T-helper 9 cell (primary cell): ENCODE measurements around the gene OR10K2.
"Not testable (repeated sequence)": the region's sequence is repeated elsewhere in the genome, so short reads cannot be mapped to it uniquely, and the experiment has no call there.

Experiments used
- DNase-seq: peaks from one replicate; pipeline ENCODE4 v3.0.0-alpha.2; 2020
- total RNA-seq, 2 donors: gene quantifications; one replicate each; lab custom pipeline; 2026; lab: John Stamatoyannopoulos, UW

The OR10K2 gene, protein sequence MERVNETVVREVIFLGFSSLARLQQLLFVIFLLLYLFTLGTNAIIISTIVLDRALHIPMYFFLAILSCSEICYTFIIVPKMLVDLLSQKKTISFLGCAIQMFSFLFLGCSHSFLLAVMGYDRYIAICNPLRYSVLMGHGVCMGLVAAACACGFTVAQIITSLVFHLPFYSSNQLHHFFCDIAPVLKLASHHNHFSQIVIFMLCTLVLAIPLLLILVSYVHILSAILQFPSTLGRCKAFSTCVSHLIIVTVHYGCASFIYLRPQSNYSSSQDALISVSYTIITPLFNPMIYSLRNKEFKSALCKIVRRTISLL
- total RNA-seq = 0 reads per million in 2 donors

DNA sequence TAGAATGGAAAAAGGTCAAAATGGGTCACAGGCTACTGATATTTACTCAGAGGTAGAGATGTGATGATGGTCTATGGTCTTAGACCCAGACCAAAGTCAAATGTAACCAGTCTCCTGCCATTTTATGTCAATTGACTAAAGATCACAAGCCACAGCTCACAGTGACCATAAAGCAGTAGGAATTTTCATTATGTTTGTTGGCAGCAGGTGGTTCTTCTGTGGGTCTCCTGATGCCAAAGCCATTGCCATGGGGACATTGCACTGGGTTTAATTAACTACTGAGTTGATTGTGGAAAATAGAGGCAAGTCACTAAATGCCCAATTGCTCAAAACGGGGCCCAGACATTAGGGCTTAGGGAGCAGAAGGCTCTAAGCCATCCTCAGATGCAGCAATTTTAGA is at the start of gene OR10K2:
TSS of gene OR10K2 (minus strand) at position 101 of the 400 bp plus-strand sequence. CDS start 5,371 bp downstream, outside the sequence.
- no peak for DNase-seq

DNA sequence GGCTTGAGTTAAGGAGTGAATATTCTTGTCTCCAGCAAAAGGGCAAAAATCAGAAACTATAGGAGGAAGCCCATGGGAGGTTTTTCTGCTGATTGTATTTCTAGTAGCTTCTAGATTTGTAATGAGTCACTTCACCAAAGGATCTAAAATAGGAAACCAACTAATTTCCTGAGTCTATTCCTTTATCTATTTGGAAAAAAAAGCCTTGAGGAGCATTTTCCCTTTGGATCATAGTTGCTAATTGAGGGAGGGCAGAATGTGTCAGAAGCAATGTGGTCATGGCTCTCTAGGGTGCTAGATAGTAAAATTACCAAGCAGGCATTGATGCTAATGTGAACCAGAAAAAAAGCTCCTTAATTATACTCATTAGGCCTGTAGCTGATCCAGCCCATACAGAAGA is 45.9 kb upstream of the OR10K2 start, which contains the start of gene OR10R2:
TSS of gene OR10R2 (plus strand) at position 301 of the 400 bp plus-strand sequence. CDS start 106 bp downstream, outside the sequence.
- no peak for DNase-seq

DNA sequence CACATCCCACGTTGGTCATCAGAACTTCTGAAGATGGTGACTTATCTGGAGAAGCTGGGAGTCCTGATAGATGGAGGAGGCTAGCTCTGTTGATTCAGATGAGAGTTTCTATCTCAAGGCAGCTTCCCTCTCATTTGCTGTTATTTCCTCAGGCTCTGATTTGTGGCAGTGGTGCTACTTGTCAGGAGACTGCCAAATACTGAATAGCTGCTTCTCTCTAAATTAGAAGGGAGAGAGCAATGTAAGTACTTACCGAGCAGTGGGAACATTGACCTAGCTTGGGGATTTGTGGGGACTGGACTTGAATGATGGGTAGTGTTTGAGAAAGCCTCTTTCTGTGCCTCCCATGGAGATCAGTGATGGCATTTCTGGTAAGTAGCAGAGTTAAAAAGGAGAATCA is 35.5 kb upstream of the OR10K2 start, which contains the start of gene OR10K1:
TSS of gene OR10K1 (plus strand) at position 301 of the 400 bp plus-strand sequence. CDS start 3,728 bp downstream, outside the sequence.
- no peak for DNase-seq

DNA sequence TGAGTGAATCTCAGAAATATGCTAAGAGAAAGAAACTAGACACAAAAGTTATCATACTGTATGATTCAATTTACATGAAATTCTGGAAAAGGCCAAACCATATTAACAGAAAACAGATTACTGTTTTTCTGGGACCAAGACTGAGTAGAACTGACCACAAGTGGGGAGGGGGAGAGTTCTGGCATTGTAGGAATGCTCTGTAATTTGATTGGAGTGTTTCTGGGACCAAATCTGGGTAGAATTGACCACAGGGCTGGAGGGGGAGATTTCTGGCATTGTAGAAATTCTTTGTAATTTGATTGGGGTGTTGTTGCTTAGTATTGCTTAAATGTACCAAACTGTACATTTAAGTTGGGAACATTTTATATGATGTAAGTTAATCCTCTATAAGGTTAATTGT is 32.2 kb upstream of the OR10K2 start:
- DNase-seq = no peak

DNA sequence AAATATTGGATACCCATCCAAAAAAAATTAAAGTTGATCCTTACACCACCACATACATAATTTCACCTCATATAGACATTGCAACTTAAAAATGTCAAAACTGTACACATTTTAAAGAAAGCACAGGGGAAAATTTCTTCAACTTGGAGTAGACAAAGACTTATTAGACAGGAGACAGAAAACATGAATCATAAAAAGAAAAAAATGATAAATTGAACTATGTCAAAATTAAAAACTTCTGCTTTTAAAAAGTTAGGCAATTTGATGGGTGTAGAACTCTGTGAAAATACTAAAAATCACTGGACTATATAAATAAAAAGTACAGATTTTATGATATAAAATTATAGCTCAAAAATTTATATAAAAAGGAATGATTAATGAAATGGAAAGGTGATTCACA is 31.2 kb upstream of the OR10K2 start:
- no peak for DNase-seq

DNA sequence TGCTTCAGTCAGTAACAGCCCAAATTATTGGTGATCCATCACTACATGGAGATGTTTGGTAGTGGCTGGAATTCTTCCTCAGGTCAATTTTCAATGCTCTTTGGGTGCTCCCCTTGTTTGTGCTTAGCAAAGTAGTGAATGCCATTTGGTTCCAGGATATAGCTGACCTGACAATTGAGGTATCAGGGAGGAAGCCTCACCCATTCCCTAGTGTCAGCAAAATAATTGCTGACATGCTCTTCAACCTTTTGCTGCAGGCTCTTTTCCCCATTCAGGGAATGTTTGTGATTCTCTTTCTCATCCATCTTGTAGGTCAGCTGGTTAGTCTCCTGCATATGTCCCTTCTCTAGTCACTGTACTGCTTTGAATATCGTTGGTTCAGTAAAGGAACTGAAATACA is 28.5 kb upstream of the OR10K2 start:
- DNase-seq = no peak

DNA sequence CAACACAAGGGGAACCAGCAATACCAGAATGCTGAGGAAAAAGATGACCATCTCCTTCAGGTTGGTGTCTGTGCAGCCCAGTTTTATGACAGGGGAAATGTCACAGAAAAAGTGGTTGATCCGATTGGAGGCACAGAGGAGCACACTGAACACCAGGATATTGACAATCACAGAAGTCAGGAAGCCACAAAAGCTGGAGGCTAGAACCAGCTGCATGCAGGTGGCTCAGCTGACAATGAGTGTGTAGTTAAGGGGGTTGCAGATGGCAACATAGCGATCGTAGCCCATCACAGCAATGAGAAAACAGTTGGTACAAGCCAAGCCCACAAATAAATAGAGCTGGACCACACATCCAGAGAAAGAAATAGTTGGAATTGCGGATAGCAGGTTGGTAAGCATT is 19.3 kb upstream of the OR10K2 start:
- DNase-seq = no peak

DNA sequence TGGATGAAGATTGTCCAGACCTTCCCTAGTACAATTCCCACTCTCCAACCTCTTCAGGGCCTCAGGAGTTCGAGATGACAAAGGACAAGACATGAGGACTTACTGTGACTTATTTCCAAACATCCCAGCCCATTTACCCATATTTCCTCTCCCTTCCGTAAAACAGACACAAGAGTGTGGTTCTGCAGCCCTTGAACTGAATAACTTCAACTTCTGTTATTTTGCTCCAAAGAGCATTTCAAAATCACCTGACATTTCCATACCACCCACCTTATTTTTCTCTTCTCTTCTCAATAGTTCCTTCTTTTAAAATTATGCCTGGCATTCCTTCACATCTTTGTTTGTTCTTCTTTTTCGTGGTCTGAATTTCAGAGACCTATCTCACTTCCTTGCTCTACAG is 8.7 kb upstream of the OR10K2 start:
- no peak for DNase-seq

DNA sequence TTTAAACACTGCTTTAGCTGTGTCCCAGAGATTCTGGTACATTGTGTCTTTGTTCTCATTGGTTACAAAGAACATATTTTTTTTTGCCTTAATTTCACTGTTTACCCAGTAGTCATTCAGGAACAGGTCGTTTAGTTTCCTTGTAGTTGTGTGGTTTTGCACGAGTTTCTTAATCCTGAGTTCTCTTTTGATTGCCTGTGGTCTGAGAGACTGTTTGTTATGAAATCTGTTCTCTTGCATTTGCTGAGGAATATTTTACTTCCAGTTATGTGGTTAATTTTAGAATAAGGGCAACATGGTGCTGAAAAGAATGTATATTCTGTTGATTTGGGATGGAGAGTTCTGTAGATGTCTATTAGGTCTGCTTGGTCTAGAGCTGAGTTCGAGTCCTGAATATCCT is 4.1 kb upstream of the OR10K2 start:
- DNase-seq = not testable (repeated sequence)

DNA sequence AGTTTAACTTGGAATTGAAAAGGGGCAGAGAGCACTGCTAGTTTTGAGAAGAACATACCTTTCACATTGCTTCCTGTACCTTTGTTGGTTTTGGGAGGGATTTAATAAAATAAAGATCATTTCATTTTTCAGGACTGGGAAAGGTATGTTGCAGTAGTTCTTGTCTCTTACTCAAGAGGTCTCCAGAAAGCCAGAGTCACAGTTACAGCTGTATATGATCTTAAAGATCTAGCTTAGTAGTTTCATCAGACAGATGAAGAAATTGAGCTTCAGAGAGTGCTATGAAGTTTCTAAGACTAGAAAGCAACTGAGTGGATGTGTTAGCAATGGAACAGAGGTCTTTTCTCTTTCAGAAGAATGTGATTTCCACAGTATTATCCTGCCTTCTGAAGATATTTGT is 1.0 kb downstream of the OR10K2 start:
- no peak for DNase-seq

DNA sequence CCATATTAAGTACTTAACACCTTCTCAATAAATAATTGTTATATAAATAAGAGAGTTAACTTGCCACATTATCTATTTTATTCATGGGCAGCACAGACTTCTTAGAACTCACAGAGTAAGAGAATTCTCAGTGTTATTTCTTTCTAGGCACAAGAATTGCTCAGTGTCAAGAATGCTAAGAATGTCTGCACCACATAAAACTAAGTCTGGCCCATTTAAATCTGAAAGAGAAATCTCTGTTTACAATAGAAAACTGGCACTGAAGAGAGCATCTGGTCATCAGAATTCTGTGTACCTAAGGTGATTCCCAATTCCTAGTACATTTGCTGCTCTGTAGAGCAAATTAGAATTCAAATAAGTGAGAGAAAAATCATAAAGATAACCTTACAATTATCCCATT is 3.8 kb downstream of the OR10K2 start:
- no peak for DNase-seq

DNA sequence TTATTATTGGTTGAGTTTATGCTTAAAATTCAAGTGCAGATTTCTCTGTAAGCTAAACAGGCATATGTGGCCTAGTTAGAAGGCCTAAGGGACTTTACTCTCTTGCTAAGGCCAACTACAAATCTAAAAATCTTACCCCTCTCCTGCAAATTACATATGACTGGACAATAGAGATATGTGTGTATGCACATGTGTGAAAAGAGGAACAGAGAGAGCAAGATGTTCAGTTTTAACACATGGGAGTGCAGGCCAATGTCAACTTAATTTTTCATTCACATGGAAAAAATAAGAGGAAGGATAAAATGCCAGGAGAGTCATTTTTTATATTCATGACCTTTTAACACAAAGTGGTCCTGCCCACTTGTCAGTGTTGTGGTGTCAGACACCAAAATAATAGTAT is 8.5 kb downstream of the OR10K2 start:
- DNase-seq = no peak

DNA sequence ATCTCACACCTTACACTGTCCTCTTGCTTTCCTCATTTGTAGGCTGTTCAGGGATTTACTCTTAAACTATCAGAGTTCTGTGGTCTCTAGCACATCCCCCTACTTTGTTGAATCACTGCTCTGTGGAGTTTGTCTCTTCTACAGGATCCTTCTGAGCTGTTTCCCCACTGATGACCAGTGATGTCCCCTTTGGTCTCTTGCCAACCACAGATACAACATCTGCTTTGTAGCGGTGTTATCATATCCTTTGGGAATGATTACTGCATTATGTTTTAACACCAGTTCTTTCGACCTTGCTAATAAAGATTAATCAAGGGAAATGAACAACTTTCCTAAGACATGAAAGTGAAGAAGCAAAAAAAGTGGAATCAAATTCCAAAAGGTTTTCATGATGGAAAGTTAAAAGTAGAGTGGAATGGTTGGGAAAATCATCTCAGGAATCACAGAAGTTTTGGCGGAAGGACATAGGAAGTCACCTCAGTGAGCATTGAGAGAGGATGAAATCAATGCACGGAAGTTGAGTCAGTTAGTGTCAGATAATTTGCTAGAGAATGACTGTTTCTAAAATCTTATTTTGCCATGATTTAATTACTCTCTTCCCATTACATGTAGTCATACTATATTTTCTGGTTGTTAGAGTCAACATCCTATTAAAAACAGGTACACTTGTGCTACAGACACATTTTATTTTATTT is 11.2 kb downstream of the OR10K2 start:
- DNase-seq = no peak

DNA sequence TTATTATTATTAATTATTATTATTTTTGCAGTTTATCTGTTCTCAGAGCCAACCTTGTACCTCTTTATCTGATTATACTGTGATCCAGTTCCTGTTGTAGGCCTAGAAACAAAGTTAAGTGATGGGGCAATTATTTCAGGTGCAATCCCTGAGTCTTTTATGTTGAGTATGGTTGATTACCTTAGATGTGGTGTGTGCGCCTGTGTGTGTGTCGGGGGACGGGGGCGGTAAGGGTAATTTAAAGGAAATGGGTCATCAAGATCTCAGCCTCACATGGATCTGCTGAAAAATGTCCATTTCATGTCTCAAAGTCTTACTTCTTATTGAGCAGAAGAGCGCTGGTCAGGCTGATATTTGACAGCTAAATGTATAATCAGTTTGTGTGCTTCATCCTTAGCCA is 18.9 kb downstream of the OR10K2 start:
- DNase-seq = no peak

DNA sequence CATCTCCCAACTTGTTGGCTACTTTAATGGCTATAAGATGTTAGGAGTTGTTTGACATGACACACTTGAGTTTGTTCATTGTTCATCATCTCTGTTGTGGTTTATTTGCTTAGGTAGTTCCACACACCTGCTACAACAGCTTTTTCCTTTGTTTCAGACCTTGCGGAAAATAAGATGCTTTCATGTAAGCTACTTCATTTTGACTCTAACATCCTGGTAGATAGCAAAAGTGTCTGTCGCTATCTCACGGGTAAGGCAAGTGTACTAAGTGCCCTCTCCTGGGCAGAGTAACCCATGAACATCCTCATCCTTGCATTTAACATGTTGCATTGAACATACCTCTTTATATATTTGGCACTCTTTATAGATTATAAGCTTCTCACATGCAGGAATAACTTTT is 25.2 kb downstream of the OR10K2 start:
- no peak for DNase-seq

DNA sequence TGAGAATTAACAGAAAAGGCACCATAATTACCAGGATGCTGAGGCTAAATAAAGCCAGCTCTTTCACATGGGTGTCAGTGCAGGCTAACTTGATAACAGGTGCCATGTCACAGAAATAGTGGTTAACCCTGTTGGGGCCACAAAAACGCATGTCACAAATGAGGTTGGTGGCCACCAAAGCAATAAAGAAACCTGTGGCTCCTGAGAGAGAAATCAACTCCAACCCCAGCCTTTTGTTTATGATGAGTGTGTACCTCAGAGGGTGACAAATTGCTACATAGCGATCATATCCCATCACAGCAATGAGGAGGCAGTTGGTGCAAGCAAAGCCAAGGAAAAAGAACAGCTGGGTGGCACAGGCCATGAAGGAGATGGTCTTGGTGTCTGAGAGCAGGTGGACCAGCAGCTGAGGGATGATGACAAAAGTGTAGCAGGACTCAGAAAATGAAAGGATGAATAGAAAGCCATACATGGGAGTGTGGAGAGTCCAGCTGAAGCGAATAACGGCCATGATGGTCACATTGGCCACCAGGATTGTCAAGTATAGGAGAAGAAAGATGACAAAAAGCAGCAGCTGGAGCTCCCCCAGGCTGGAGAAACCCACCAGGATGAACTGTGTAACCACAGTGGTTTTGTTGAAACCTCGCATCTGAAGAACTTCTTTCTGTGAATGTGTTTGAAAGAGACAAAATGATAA is 27.1 kb downstream of the OR10K2 start, which contains the start of gene OR10T2:
TSS of gene OR10T2 (minus strand) at position 649 of the 697 bp plus-strand sequence. CDS start at position 649, 0 bp downstream.
- DNase-seq = no peak

DNA sequence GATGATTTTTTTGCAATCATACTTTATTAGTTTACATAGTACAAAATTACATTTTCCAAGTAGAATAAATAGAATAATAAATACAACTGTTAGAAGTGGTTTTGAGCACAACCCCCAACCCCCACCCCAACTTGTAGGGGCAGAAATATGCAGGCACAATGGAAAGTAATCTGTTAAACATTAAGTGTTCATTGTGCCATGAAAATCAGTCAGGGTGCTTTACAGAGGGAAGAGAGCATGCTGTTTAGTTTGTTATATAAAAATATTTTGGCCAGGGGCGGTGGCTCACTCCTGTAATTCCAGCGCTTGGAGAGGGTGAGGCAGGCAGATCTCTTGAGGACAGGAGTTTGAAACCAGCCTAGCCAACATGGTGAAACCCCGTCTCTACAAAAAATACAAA is 29.4 kb downstream of the OR10K2 start:
- no peak for DNase-seq

DNA sequence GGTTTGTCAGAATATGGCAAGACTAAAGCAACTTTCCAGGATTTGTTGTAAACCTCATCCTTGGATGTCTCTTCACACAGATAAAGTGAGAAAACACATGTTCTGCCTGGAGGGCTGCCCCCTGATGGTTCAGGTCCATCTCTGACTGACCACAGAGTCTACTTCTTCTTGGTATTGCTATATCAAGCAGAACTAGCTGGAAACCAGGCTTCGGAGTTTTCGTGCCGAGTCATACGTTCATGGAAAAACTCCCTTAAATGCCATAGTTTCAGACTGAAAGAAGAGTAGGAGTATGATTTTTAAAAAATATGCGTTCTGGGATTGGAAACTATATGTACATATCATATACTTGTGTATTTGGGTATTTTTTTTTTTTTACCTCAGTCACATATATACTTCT is 32.6 kb downstream of the OR10K2 start:
- no peak for DNase-seq

DNA sequence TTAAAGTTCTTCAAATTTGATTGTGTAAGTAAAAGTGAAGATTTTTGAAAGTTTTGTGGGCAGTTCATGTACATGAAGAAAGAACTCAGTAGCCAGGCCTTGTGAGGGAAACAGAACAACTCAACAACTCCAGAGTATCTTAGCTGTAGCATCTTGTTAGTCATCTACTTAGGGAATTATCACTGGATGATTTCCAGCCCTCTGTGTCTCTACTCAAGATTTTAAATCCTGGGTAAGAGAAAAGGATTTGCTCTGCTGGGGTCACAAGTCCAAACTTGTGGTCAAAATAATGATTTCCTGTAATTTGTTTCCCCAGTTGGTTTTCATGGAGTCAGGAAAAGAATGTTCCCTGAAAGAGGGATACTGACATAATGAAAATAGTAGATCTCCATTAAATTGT is 34.9 kb downstream of the OR10K2 start:
- DNase-seq = no peak

DNA sequence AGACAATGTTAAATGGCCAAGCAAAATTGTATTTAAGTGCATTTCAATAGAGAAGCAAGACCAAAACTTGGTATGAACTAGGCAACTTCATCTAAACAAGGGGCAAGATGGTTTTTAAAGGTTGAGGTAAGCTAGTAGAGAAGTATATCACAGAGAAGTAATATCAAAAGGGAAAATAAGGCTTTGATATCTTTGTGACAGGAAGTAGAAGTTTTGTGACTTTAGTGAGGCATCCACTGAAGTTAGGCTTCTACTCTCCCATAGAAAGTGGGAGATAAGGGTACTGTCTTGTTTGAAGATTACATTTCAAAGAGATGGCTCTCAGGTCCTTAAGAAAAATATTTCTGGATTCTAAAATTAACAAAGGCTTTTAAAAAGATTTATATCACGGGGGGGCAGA is 35.7 kb downstream of the OR10K2 start:
- no peak for DNase-seq

DNA sequence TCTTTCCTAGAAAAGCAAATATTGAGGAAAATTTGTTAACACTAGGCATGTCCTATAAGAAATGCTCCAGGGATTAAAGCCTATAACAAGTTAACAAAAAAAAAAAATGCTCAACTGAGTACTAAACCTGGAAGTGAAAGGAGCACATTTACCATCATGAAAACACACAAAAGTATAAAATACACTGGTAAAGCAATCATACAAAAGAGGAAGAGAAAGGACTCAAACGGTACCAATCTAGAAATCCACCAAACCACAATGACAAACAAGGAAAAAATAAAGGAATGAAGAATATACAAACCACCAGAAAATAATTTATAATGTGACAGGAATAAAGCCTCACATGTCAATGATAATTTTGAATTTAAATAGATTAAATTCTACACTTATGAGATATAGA is 51.2 kb downstream of the OR10K2 start:
- DNase-seq = no peak

DNA sequence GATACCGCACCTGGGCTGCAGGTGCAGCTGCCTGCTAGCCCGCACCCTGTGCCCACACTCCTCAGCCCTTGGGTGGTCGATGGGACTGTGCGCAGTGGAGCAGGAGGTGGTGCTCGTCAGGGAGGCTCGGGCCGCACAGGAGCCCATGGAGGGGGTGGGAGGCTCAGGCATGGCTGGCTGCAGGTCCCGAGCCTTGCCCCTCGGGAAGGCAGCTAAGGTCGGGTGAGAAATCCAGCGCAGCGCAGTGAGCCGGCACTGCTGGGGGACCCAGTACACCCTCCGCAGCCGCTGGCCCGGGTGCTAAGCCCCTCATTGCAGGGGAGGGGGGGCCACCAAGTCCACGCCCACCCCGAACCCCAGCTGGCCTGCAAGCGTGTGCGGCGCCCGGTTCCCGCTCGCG is 51.9 kb downstream of the OR10K2 start:
- not testable (repeated sequence) for DNase-seq

DNA sequence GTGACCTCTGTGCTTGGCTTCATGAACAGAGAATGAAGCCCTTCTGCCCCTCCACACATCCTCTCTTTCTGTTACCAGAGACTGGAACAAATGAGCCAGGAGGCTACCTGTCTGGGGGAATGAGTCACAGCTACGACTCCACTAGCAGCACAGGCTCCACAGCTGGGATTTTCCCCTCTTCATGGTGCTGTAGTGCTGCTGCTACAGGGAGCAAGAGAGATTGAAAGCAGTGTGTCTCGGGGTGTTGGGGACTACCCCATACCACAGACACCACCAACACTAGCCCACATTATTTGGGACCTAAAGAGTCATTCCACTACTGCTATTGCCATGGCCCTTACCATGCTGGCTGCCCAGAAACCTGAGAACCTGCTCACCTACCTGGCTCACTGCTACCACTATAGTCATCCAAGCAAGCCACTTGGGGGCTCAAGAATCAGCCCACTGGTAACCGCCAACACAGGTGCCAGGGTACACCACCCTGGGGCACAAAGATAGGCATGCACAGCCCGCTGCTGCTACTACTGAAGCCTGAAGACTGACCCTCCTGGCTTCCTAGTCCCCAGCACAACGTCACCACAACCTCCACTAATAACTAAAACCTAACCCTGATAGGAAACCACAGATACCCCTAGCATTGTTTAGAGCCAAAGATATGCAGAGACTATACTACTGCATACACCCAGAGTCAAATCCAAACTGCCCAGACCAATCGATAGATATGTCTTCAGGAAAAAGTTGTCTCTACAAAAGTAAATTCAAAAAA is 54.7 kb downstream of the OR10K2 start:
- no peak for DNase-seq
